ENCODE data around the gene DHX36. TPM values are rescaled to one million over a fixed set of nuclear protein-coding genes. Genes with fewer than 3 reads are reported as not detected.

DHX36 gene
- total and polyA plus RNA-seq, 7 donors: 41.8 to 117 (median 72.3) TPM

DNA sequence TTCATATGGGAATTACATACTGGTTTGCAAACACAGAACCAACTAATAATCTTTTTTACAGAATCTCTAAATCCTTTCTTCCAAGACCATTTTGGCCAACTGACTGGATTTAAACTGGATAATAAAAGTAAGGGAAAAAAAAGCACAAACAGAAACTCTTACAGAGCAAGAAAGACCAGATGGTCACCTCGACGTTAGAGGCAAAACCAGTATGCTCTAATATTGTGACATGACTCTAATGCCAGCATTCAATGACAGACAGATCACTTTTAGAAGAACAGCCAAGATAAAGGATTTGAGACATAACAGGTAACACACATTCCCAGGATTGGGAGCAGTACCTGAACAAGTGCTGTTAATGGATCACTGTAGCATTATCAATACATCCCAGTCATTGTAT lies 50.9 kb downstream of the DHX36 start:
- no peak for DNase-seq
- TF ChIP-seq, protein P1, sequence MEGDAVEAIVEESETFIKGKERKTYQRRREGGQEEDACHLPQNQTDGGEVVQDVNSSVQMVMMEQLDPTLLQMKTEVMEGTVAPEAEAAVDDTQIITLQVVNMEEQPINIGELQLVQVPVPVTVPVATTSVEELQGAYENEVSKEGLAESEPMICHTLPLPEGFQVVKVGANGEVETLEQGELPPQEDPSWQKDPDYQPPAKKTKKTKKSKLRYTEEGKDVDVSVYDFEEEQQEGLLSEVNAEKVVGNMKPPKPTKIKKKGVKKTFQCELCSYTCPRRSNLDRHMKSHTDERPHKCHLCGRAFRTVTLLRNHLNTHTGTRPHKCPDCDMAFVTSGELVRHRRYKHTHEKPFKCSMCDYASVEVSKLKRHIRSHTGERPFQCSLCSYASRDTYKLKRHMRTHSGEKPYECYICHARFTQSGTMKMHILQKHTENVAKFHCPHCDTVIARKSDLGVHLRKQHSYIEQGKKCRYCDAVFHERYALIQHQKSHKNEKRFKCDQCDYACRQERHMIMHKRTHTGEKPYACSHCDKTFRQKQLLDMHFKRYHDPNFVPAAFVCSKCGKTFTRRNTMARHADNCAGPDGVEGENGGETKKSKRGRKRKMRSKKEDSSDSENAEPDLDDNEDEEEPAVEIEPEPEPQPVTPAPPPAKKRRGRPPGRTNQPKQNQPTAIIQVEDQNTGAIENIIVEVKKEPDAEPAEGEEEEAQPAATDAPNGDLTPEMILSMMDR (IDR thresholded peaks at IDR 0.05): no peak
- Histone ChIP-seq H3K4me3 (no peak overlapping the region), H3K27ac (no peak overlapping the region), H3K4me1 (no peaks in the 10 kb centered on the region), H3K27me3 (ENCODE audit: insufficient read depth in 3 of 3, low read length in 2 of 3) (no peaks in the 10 kb centered on the region), H3K9me3 (no peaks in the 10 kb centered on the region), H3K36me3 (ENCODE audit: insufficient read depth in 1 of 2, low read depth in 1 of 2) (peaks cover 3 to 82% of the 10 kb centered on the region in 2 donors)
- 49 to 57% (median 56%) methylated on average over 2 of the region's 2 CpGs for WGBS, 3 donors
- intact Hi-C loops (cut with DNase I): no loop called here
- no peak for ATAC-seq

DNA sequence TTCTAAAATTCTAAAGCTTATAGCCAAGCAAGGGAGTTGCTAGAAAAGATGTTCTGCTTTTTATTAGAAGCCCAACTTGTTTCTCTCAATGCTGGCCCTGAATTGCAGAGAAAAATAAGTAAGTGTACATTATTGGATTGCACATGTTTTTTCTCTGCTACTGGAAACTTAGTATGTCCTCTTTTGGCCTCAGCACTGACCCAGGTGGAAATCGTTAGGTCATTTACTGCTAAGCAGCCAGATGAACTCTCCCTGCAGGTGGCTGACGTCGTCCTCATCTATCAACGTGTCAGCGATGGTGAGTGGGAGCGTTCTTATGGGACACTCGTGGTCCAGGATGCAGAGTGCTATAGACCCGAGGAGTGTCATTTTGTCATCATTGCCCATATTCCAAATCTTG lies 69.8 kb downstream of the DHX36 start:
- DNase-seq (no peak), ATAC-seq (no peak)
- Histone ChIP-seq H3K36me3 (ENCODE audit: insufficient read depth in 1 of 2, low read depth in 1 of 2) (peaks cover 6 to 95% of the 10 kb centered on the region in 2 donors), H3K27me3 (ENCODE audit: insufficient read depth in 3 of 3, low read length in 2 of 3) (no peaks in the 10 kb centered on the region), H3K27ac (no peak overlapping the region), H3K9me3 (no peaks in the 10 kb centered on the region), H3K4me1 (no peaks in the 10 kb centered on the region), H3K4me3 (no peak overlapping the region)
- TF ChIP-seq, protein P1 (IDR thresholded peaks at IDR 0.05): no peak
- intact Hi-C loops (cut with DNase I): loop anchor here in 1 of 2 donors (5.0 to 10.0 kb wide), 3 partner anchors 132 to 1210 kb away; partner anchors contain the start of gene ARHGEF26
- WGBS, 3 donors: 70 to 78% (median 71%) methylated on average over 8 of the region's 8 CpGs

DNA sequence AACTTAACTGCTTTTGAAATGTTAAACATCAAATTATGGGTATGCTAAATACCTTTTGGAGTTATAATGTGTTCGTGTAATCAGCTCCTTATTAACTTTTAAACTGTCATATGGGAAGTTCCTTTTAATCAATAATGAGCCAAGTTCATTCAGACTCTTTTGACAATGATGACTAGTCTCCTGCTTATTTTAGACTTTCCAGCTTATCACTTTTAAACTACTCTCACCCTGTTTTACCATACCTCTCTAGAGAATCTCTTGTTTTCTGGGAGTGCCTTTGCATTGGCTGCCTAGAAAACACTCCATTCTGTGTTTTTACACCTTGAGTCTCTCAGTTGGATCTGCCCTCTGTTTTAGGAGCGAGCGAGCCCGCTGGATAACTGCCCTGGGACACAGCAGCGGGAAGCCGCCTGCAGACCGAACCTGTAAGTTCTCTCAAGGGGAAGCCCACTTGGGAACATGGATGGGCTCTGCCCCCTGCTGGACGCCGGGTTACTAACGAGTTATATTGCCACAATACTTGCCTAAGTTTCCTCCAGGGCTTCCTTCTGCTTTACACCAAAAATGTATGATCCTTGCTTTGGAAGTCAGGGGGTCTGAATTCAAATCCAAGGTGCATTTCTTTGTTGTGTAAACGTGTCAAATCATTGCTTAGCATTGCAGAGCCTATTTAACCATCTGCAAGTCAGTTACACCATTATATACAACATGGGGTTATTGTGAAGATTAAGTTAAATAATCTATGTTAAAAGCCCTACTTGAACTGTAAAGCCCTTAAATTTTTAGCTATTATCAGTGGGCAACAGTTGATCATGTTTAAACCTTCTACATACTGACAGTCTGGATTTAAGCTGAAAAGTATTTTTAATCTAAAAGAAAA lies 71.3 kb downstream of the DHX36 start:
- 11 to 20% (median 16%) methylated on average over 11 of the region's 11 CpGs for WGBS, 3 donors
- H3K4me1 ChIP-seq: no peaks in the 10 kb centered on the region
- peaks cover 4 to 89% of the 10 kb centered on the region in 2 donors for H3K36me3 ChIP-seq (ENCODE audit: insufficient read depth in 1 of 2, low read depth in 1 of 2)
- H3K4me3 ChIP-seq: no peak overlapping the region
- H3K9me3 ChIP-seq: no peaks in the 10 kb centered on the region
- intact Hi-C loops (cut with DNase I): loop anchor here in 1 of 2 donors (5.0 to 10.0 kb wide), 3 partner anchors 131 to 1208 kb away; partner anchors contain the start of gene ARHGEF26
- ATAC-seq (peak; percentile 51 to 80 (median 73)), DNase-seq (peak; percentile 87 to 89)
- H3K27ac ChIP-seq: no peak overlapping the region
- H3K27me3 ChIP-seq (ENCODE audit: insufficient read depth in 3 of 3, low read length in 2 of 3): no peaks in the 10 kb centered on the region
- TF ChIP-seq, protein P1 (IDR thresholded peaks at IDR 0.05): peak; percentile 73

DNA sequence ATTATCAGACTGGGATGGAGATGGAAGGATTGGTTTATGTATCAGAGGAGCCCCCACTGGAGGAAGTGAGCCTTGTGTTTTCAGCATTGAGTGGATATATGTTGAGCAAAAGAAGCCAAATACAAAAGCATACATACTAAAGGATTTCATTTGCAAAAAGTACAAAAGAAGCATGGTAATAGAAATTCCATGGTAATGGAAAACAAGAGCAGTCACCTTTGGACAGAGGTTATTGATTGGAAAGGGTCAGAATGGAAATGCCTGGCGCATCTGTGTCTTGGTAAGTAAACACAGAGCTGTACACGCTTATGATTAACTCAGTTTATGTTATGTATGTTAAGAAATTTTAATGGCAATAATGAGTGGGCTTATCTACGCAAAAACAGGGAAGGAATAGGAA lies 72.7 kb downstream of the DHX36 start:
- DNase-seq (no peak), ATAC-seq (no peak)
- Histone ChIP-seq H3K36me3 (ENCODE audit: insufficient read depth in 1 of 2, low read depth in 1 of 2) (peaks cover 4 to 75% of the 10 kb centered on the region in 2 donors), H3K9me3 (no peaks in the 10 kb centered on the region), H3K27me3 (ENCODE audit: insufficient read depth in 3 of 3, low read length in 2 of 3) (no peaks in the 10 kb centered on the region), H3K4me3 (no peak overlapping the region), H3K4me1 (no peaks in the 10 kb centered on the region), H3K27ac (no peak overlapping the region)
- intact Hi-C loops (cut with DNase I): loop anchor here in 1 of 2 donors (5.0 to 10.0 kb wide), 3 partner anchors 129 to 1207 kb away; partner anchors contain the start of gene ARHGEF26
- WGBS, 3 donors: 95 to 100% (median 98%) methylated on average over 3 of the region's 3 CpGs
- TF ChIP-seq, protein P1 (IDR thresholded peaks at IDR 0.05): no peak
